GM12873 (cell line): Measurements from ENCODE around the gene CHRNG.

Experiments used
- TF ChIP-seq, protein P1 (sequence below): IDR thresholded peaks from 2 replicates; pipeline ENCODE4 v1.5.1; 2012; ENCODE audit warnings: low read depth, mild to moderate bottlenecking, moderate library complexity, low read length, control low read depth; ENCODE audit not compliant: insufficient read depth; ENCODE audit errors: missing control alignments

CHRNG gene

DNA sequence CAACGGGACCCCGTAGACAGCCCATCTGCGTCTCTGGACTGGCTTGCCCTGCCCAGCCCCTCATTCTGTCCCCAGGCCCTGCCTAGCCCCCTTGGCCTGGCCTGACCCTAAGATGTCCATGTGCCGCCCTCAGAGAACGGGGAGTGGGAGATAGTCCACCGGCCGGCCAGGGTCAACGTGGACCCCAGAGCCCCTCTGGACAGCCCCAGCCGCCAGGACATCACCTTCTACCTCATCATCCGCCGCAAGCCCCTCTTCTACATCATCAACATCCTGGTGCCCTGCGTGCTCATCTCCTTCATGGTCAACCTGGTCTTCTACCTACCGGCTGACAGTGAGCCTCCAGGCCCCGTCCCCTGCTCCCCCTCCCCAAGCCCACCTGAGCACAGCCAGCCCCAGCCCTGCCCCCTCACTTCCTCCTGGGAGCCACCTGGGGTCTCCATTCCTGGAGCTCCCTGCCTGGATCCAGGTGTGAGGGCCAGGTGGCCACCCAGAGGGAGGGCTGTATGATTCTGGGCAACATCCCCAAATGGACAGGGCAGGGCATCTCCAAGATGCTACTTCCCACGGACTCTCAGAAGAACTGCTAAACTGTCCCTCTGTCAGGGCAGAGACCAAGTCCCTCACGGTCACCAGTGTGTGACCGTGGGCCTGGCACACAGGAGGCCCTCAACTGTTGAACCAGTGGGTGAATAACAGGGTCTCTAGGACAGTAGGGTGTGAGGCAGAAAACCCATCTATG lies 9.5 kb upstream of the CHRNG start:
- TF ChIP-seq, protein P1, sequence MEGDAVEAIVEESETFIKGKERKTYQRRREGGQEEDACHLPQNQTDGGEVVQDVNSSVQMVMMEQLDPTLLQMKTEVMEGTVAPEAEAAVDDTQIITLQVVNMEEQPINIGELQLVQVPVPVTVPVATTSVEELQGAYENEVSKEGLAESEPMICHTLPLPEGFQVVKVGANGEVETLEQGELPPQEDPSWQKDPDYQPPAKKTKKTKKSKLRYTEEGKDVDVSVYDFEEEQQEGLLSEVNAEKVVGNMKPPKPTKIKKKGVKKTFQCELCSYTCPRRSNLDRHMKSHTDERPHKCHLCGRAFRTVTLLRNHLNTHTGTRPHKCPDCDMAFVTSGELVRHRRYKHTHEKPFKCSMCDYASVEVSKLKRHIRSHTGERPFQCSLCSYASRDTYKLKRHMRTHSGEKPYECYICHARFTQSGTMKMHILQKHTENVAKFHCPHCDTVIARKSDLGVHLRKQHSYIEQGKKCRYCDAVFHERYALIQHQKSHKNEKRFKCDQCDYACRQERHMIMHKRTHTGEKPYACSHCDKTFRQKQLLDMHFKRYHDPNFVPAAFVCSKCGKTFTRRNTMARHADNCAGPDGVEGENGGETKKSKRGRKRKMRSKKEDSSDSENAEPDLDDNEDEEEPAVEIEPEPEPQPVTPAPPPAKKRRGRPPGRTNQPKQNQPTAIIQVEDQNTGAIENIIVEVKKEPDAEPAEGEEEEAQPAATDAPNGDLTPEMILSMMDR: no peak

DNA sequence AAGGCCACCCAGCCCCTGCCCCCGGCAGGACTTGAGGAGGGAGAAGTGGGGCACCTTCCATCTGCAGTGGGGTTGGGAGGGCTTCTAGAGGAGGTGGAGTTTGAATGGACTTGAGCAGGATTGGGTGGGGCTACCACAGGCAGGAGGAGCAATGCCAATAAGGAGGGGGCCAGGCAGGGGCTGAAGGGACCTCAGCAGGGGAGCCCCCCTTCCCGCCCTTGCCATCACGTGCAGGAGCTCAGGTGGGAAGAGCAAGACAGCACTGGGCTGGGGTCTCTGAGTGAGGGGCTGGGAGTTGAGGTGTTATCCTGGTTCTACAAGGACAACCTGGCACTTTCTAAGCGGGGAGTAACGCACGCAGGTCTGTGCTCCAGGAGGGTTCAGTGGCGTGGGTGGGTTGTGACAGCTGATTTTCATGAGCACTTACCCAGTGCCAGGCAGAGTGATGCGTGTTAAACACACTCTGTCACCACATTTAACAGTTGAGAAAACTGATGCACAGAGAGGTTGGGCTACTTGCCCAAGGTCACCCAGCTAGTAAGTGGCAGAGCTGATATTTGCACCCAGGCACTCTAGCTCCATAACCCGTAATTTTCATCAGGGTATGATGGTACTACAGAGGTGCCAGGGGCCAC lies 8.7 kb upstream of the CHRNG start:
- TF ChIP-seq, protein P1: no peak

DNA sequence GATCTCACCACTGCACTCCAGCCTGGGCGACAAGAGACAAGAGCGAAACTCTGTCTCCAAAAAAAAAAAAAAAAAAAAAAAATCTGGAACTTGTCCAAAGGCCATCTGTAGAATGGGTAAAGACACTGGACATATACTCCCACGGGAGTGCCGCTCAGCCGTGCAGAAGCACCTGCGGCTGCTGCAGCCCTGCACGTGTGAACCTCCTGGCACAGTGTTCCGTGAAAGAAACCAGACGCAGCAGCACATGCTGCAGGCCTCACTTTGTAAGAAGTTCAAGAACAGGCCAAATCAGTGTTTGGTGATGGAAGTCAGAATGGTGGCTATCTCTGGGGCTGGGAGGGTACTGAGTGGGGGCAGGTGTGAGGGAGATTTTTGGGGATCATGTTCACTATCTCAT lies 7.1 kb upstream of the CHRNG start:
- TF ChIP-seq, protein P1: no peak

DNA sequence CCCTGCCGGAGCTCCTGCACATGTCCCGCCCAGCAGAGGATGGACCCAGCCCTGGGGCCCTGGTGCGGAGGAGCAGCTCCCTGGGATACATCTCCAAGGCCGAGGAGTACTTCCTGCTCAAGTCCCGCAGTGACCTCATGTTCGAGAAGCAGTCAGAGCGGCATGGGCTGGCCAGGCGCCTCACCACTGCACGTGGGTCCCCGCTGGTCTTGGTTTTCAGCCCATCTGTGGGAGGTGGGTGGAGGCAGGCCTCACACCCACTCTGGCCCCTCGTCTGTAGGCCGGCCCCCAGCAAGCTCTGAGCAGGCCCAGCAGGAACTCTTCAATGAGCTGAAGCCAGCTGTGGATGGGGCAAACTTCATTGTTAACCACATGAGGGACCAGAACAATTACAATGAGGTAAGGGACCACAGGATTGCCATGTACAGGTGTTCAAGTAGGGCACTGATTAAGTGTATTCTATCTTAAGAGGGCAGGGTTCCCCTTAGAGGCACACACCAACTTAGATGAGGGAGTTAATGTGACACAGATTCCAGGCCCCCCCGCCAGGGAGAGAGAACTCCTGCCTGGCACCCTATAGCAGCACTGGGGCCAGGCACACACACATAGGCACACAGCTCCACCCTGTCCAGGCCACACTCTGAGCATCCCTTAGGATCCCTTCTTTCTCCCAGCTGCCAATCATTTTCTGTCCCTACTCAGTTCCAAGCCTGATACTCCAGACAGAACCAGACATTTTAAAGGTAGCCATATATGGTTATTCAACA lies 5.4 kb upstream of the CHRNG start:
- TF ChIP-seq, protein P1: no peak

DNA sequence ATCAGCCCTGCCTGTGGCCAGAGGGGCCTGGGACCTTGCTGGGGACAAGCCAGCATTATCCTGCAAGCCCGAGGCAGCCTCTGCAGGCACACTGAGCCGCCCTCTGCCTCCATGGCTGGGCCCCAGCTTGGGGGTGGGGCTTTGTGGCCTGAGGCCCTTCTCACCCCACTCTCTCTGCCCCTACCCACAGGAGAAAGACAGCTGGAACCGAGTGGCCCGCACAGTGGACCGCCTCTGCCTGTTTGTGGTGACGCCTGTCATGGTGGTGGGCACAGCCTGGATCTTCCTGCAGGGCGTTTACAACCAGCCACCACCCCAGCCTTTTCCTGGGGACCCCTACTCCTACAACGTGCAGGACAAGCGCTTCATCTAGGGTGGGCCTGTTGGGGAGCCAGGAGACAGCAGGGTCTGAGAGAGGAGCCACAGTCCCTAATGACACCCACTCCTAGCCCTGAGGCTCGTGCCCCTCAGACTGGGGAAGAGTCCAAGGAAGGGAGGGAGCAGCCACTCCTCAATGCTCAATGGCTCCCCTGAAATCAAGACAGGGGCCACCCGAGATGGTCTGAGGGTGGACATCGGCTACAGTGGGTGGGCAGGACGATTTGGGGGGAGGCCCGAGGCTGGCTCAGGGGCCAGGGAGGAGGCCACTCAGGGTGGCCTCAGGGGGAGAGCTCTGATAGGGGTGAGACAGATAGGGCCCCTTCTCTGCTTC lies 4.4 kb upstream of the CHRNG start:
- TF ChIP-seq, protein P1: no peak

DNA sequence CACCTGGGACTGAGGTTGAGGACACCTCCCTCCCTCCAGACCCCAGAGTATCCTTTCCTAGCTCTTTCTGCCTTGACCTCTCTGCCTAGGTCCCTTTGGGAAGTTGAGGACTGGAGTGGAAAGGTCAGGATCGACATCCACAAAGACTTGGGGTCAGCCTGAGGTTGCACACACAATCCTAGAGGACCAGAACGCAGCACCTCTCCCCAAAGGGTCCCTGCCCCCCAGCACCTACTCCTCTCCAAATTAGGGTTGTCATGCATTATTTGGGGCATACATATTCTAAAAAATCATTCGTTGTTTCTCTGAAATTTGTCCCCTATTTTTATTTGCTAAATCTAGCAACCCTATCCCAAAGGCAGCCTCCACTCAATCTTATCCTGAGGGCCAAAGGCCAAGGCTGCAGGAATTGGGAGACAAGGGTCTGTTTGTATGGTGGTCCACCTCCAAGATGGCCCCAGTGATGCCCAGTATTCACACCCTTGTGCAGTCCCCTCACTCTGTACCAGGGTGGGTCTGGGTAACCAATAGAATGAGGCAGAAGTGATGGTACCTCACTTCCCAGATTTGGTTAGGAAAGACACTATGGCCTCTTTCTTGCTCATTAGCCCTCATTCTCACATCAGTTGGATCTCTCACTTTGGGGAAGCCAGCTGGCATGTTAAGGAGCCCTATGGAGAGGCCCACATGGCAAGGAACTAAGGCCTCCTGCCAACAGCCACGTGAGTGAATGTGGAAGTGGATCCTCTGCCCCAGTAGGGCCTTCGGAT lies 3.5 kb upstream of the CHRNG start:
- TF ChIP-seq, protein P1: no peak
